ENCODE measurements around the gene MIPOL1. TPM values are rescaled to one million over a fixed set of nuclear protein-coding genes. Genes with fewer than 3 reads are reported as not detected.

The MIPOL1 gene
- total and polyA plus RNA-seq, 9 of the 15 experiments (the other 6 are each of a cell fraction or from before 2014, with no cell fraction given), result 6.7 to 21.9 (median 12.4) TPM

- TF ChIP-seq PATZ1 (CRISPR knock-in tag; IDR thresholded peaks at IDR 0.05; ENCODE audit: borderline replicate concordance) (peak; percentile 88; the same call in 1 of the 2 replicates), RB1 (IDR thresholded peaks at IDR 0.05; ENCODE audit: low read depth) (no peak), KDM4B (IDR thresholded peaks at IDR 0.05; ENCODE audit: borderline replicate concordance in 2 of 2, low read depth in 1 of 2) (no peak), ZNF12 (CRISPR knock-in tag; IDR thresholded peaks at IDR 0.05) (no peak), BRD9 (IDR thresholded peaks at IDR 0.05; ENCODE audit: low read depth, partially characterized antibody) (no peak), OTX1 (CRISPR knock-in tag; IDR thresholded peaks at IDR 0.05) (peak; percentile 93), TAF7 (tag; IDR thresholded peaks at IDR 0.05) (peak; percentile 91), FOXA1 (IDR thresholded peaks at IDR 0.05; ENCODE audit: borderline replicate concordance) (no peak), FOXM1 (IDR thresholded peaks at IDR 0.05; ENCODE audit: low read depth) (no peak), FOXM1 (CRISPR knock-in tag; IDR thresholded peaks at IDR 0.05; ENCODE audit: low read depth) (no peak), CREB1 (IDR thresholded peaks at IDR 0.05) (no peak), CREB1 (CRISPR knock-in tag; IDR thresholded peaks at IDR 0.05) (no peak), CBX8 (IDR thresholded peaks at IDR 0.05; ENCODE audit: borderline replicate concordance, extremely low read depth, low read depth, low read length, poor library complexity, severe bottlenecking) (no peak), CBX2 (IDR thresholded peaks at IDR 0.05; ENCODE audit: insufficient read depth, low read length, poor library complexity, severe bottlenecking) (no peak), ILF3 (IDR thresholded peaks at IDR 0.05; ENCODE audit: borderline replicate concordance) (no peak), ZFP1 (CRISPR knock-in tag; IDR thresholded peaks at IDR 0.05) (peak; percentile 86), TBP (optimal IDR thresholded peaks at IDR 0.05; ENCODE audit: low read depth, low read length) (no peak), GTF2A2 (tag; IDR thresholded peaks at IDR 0.05) (peak; percentile 97), ZKSCAN1 (IDR thresholded peaks at IDR 0.05; ENCODE audit: low read depth, low read length) (no peak), SP1 (CRISPR knock-in tag; IDR thresholded peaks at IDR 0.05) (no peak), MEF2A (IDR thresholded peaks at IDR 0.05; ENCODE audit: control insufficient read depth, low read depth, low read length) (no peak), ATF3 (IDR thresholded peaks at IDR 0.05) (peak; percentile 54; the same call in 1 of the 2 replicates), ATF3 (CRISPR knock-in tag; conservative IDR thresholded peaks at IDR 0.05) (no peak), SMAD3 (CRISPR knock-in tag; conservative IDR thresholded peaks at IDR 0.05) (peak; percentile 97), KLF13 (tag; IDR thresholded peaks at IDR 0.05; ENCODE audit: borderline replicate concordance, low read depth) (peak; percentile 71), MCM2 (IDR thresholded peaks at IDR 0.05; ENCODE audit: low read depth) (no peak), POLR3G (IDR thresholded peaks at IDR 0.05; ENCODE audit: extremely low read depth, insufficient read length, insufficient replicate concordance) (no peak), ZNF785 (CRISPR knock-in tag; IDR thresholded peaks at IDR 0.05) (no peak)
Observed at GRCh38 chr14:37167151-37168047, 30.3 kb upstream of the MIPOL1 start (continued).

All from K562 (cell line).